NK-92 (cell line): ENCODE results near the gene TESK1.
"Not testable (repeated sequence)": the region's sequence is repeated elsewhere in the genome, so short reads cannot be mapped to it uniquely, and the experiment has no call there.

ENCODE experiments used
- DNase-seq: peaks from one replicate; lab custom pipeline; 2025; ENCODE audit not compliant: unreplicated experiment; lab: John Stamatoyannopoulos, UW

TESK1 gene

GRCh38 chr9:35579659-35580227 lies 25.3 kb upstream of the TESK1 start:
- DNase-seq, result not testable (repeated sequence)

- DNase-seq, result not testable (repeated sequence)
Measured at GRCh38 chr9:35583521-35583920, 21.5 kb upstream of the TESK1 start.

GRCh38 chr9:35584681-35585080 lies 20.4 kb upstream of the TESK1 start:
- DNase-seq, result not testable (repeated sequence)

GRCh38 chr9:35588506-35588905 lies 16.6 kb upstream of the TESK1 start:
- not testable (repeated sequence) for DNase-seq

GRCh38 chr9:35593581-35593980 lies 11.5 kb upstream of the TESK1 start:
- no peak for DNase-seq

GRCh38 chr9:35594471-35594870 lies 10.6 kb upstream of the TESK1 start:
- no peak for DNase-seq

GRCh38 chr9:35596907-35597306 lies 8.2 kb upstream of the TESK1 start:
- not testable (repeated sequence) for DNase-seq

GRCh38 chr9:35598866-35599590 lies 6.0 kb upstream of the TESK1 start:
- DNase-seq, result no peak

- DNase-seq, result no peak
Measured at GRCh38 chr9:35599763-35600604, 5.1 kb upstream of the TESK1 start.

- no peak for DNase-seq
Measured at GRCh38 chr9:35603506-35603985, 1.5 kb upstream of the TESK1 start.

GRCh38 chr9:35603986-35604577 lies 980 bp upstream of the TESK1 start:
- peak; percentile 96 for DNase-seq

GRCh38 chr9:35605351-35606137 lies 482 bp downstream of the TESK1 start:
- DNase-seq, result no peak

GRCh38 chr9:35606138-35606504 lies 1.1 kb downstream of the TESK1 start:
- no peak for DNase-seq

GRCh38 chr9:35606726-35607125 lies 1.7 kb downstream of the TESK1 start:
- no peak for DNase-seq

GRCh38 chr9:35608221-35608620 lies 3.2 kb downstream of the TESK1 start:
- DNase-seq, result no peak

- no peak for DNase-seq
Measured at GRCh38 chr9:35609001-35609819, 4.1 kb downstream of the TESK1 start.

- no peak for DNase-seq
Measured at GRCh38 chr9:35609820-35610163, 4.7 kb downstream of the TESK1 start.

- DNase-seq, result no peak
Measured at GRCh38 chr9:35611230-35611797, 6.3 kb downstream of the TESK1 start.

GRCh38 chr9:35612066-35612465 lies 7.0 kb downstream of the TESK1 start:
- DNase-seq, result not testable (repeated sequence)

GRCh38 chr9:35612843-35613242 lies 7.8 kb downstream of the TESK1 start:
- DNase-seq, result no peak
